ENCODE data around the gene PDCD1LG2.
"Not testable (repeated sequence)": the region's sequence is repeated elsewhere in the genome, so short reads cannot be mapped to it uniquely, and the experiment has no call there.

PDCD1LG2 gene

DNA sequence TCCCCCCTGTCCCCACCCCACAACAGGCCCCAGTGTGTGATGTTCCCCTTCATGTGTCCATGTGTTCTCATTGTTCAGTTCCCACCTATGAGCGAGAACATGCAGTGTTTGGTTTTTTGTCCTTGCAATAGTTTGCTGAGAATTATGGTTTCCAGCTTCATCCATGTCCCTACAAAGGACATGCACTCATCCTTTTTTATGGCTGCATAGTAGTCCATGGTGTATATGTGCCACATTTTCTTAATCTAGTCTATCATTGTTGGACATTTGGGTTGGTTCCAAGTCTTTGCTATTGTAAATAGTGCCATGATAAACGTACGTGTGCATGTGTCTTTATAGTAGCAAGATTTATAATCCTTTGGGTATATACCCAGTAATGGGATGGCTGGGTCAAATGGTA lies 15.6 kb upstream of the PDCD1LG2 start:
- not testable (repeated sequence) for DNase-seq

DNA sequence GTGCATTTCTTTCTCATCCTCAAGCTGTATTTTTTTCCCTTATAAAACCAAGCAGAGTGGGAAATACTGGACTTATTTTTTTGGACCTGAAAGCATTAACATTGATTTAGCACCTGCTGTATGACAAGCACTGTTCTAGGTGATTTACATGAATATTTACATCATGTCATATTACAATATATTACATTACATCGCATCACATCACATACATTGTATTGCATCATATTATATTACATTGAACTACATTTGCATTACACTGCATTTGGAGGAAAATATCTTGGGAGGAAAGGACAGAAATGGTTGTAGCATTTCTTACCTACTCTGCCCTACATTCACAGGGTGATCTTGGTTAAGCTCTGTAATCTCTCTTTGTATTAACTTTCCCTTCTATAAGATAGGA lies 11.2 kb upstream of the PDCD1LG2 start:
- no peak for DNase-seq

DNA sequence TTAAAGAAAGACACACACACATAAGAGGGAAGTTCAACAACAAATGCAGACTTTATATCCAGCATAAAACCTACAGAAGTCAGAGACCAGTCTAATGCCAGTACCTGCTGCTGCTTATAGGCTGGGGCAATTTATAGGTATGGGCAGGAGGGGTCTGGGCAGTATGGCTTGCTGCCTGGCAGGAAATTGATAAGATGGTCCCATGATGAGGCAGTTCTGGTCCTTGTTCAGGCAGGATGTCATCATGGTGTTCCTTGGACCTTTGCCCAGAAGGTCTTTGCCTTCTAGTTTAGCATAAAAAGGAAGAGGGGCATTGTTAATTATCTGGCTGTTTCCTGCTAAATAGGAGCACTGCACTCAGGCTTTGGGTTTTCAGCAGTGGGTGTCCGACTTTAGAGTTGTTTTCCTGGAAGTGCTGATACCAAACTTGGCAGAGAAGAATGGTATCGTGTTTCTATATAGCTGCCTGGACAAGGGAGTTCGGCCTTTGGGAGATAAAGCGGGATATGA lies 10.4 kb upstream of the PDCD1LG2 start:
- DNase-seq = no peak

DNA sequence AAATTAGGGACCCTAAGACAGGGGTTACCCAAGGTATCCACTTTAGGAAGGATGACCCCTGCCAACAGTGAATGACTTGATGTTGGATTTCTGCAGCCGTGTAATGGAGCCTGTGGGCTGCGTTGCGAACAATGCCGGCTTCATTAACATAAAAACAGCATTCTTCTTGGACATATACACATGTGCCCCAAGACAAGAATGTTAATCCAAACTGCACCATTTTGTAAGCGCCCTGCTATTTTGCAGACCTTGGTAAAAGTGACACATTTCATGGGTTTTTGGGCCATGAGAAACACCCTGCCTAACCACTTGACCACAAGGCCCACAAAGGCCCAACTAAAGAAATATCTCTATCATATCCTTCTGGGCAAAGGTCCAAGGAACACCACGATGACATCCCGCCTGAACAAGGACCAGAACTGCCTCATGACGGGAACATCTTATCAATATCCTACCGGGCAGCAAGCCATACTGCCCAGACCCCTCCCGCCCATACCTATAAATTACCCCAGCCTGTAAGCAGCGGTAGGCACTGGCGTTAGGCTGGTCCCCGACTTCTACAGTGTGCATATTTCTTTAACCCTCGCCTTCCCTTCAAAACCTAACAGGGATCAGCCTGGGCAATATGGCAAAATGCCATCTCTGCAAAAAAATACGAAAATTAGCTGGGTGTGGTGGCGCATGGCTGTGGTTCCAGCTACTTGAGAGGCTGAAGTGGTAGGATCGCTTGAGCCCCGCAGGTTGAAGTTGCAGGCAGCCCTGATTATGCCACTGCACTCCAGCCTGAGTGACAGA lies 9.7 kb upstream of the PDCD1LG2 start:
- DNase-seq = no peak

DNA sequence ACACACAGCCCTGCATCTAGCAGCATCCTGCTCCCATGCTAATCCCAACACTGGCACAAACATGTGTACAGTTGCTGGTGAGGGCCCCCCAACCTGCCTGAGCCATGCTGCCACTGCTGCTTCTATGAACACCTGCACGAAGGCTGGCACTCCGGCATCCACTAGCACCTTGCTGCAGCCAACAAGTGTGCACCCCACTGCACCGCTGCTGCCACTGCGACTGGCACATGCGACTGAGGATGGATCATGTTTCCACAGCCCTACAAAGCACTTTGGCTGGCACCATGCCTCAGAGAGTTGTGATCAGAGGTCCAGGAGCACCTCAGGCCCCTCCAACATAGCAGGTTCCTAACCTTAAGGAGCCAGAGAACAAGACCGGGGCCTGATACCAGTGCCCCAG lies 7.8 kb upstream of the PDCD1LG2 start:
- no peak for DNase-seq

DNA sequence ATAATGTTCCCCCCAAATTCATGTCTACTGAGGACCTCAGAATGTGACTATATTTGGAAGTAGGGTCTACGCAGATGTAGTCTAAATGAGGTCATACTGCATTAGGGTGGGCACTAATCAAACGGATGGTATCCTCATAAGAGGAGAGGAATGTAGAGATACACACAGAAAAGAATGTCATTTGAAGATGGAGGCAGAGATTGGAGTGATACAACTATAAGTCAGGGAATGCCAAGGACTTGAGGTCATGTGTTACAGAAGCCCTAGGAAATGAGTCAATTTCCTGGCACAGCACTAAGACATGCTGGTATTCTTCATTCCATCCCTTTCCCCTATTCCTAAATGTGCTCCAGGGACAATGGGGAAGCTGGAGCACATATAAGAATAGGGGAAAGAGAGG lies 758 bp upstream of the PDCD1LG2 start:
- DNase-seq = peak; percentile 93

DNA sequence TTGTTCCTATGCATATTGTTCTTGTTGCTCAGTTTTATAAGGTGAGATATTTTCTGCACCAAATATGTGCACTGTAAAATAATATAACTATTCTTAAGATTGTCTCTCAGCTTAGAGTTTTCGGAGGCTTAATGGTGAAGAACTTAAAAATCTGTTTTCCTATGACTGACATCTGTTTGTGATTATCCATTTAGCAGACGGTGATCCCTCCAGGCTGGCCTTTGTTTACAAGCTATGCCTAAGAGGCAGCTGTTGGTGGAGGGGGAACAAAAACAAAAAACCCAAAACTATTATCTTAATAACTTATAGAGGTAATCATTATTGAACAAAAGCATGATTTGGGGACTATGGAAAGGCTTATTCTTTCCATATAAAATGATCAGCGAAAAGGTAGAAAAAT lies 658 bp downstream of the PDCD1LG2 start:
- DNase-seq = no peak

DNA sequence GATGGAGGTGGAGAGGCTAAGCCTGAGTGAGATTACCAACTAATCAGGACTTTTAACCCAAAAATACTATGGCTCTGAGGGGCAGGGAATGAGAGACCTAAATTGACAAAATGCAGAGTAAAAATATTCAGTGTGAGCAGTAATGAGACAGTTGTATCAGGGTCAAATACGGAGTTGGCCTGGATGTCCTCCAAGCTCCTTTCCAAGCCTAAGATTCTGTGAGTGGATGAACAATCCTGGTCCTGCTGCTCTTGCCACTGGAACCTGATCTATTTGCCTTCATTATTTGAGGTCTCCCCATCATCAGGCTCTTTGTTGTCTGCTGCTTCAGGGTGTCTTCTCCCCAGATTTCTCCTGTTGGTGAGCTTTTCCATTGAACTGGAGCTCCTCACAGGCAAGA lies 1.1 kb downstream of the PDCD1LG2 start:
- DNase-seq = no peak

DNA sequence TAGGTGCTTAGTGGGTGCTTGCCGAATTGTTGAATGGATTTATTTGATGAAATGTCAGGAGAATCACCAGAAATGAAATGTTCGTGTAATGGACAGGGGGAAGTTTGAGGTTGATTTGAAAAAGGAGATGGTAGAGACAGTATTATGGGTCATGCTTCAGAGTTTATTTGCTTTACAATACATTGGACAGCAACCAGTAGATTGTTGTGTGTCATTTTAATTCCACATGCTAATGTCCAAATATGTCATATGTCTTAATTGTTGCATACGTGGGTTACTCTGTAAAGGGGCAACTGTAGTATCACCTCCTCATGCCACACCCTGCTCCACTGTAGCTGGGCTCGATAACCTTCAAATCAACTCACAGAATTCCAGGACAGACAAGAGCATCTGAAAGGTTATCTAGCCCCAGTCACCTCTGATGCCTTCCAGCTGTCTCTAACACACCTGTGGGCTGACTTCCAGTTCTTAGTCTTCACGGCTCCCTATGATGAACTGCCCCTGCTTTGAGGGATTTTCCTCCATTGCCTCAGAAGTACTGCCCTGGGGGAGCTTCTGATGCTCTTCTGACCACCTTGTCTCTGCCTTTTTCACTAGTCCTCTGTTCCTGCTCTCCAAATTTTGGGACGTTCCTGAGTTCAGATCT lies 1.7 kb downstream of the PDCD1LG2 start:
- no peak for DNase-seq

DNA sequence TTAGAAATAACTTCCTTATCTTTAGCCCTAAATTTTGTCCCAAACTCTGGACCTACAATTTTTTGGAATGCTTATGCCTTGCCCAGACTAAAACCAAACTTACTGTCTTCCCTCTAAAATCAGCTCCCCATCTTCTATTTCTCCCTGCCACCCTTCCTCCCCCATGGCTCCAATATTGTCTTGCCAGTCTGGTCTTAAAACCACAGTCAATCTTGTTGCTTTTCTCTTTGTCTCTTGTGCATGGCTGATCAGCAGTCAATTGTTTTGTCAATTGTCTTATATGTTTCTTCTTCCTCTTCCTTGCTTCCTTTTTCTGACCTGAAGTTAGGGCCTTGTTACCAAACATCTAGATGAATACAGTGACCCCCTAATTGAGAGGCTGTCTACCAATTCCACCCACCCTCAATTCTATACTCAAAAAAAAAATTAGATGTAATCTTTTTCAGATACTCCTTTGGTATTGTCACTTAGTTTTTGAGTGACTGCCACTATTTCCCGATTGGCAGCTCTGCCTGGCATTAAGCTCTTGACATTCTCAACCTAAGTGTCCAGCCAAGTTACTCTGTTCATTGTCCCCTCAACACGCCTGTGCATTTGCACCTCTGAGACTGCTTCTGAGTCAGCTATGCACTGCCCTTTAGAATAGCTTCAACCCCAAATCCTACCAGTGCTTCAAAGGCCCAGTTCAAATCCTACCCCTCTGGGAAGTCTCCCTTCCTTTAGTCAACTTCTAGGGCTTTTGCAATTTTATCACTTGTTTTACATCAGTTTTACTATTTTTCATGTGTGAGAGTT lies 2.5 kb downstream of the PDCD1LG2 start:
- DNase-seq = no peak

DNA sequence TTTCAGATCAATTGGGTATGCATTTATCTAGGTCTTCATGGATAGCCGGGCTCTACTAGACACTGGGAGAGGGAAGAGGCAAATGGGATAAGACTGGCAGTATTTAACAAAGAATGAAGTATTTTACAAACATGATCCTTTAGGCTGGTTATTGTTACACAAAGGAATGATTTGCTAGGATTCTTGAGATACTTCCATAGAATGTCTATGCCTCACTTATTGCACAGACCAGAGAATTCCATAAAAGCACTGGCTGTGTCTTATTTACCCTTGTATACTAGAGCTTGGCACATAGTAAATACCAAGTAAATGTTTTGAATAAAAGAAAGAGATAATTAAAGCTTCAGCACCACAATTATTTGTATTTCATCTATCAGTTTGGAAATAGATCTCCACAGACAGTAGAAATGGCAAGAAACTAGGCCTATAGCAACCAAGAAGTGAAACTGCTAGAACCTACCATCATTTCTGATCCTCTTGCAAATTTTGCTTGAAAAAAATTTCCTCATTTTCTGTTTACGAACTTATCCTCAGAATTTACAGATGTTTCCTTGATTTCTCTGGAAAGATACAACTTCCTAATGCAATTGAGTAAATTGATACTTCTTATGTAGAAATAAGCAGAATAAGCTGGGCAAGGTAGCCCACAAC lies 3.8 kb downstream of the PDCD1LG2 start:
- no peak for DNase-seq

DNA sequence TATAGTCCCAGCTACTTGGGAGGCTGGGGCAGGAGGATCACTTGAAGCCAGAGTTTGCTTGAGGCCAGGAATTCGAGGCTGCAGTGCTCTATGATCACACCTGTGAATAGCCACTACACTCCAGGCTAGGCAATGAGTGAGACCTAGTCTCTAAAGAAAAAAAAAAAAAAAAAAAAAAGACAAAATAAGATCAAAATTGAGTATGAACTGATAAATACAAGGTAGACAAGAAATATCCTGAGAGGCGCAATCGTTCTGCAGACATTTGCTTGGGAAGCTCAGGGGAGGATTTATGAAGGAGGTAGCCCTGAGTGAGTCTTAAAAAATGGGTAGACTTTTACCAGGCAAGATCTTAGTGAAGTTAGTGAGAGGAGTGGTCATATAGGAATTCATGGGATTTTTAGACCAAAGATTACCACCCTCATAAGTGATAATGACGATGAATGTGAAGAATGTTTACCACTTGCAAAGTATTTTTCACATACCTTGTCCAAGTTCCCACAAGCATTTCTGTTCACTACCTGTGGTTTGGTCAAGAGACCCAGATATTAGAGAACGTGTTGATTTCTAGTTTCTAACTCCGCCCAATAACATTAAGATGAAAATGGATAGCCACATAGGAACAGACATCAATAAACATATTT lies 4.4 kb downstream of the PDCD1LG2 start:
- no peak for DNase-seq

DNA sequence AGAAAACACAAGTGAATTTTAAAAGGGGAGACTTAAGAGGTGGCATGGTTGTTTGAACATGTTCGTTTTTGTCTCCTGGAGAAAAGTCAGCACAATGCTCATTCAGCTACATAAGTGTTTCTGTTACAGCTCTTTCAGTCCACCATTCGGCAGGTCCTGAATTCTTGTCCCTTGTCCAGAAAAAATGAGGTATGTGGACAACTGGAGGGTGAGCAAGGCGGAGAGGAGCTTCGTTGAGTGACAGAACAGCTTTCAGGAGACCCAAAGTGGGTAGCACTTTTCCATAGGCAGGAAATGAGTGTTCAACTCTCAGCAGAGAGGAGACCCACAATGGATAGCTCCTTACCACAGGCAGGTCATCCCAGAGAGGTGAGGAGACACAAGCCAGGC lies 4.9 kb downstream of the PDCD1LG2 start:
- no peak for DNase-seq

DNA sequence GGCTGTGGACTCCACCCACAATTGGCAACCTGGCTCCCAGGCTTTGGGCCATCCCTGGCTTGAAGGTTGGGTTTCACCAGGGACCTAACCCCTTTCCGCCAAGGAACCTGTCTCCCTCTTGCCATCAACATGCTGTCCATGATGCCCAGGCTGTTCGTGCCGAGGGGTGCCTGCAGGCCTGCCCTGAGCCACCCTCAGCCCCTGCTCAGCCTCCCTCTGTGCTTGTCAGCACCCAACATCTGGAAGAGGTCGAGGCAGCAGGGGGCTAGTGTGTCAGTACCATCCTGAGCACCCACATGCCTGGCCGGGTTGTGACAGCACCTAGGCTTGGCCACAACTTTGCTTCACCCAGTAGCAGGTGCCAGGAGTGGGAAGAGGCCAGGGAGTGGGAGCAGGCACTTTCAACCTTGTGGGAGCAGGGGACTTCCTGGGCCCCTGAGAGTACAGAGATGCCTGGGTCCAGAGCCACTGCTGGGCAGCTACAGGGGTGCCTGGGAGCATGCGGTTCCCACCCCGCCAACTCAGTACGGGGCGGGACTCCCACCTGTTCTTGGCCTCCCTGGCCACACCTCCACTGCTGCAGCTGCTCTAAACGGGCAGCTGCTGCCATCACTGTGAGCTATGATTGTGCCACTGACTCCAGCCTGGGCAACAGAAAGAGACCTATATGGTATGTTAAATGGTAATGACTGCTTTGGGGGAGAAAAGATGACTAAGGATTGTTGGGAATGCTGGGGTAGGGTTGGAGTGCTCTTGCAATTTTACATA lies 6.3 kb downstream of the PDCD1LG2 start:
- no peak for DNase-seq

DNA sequence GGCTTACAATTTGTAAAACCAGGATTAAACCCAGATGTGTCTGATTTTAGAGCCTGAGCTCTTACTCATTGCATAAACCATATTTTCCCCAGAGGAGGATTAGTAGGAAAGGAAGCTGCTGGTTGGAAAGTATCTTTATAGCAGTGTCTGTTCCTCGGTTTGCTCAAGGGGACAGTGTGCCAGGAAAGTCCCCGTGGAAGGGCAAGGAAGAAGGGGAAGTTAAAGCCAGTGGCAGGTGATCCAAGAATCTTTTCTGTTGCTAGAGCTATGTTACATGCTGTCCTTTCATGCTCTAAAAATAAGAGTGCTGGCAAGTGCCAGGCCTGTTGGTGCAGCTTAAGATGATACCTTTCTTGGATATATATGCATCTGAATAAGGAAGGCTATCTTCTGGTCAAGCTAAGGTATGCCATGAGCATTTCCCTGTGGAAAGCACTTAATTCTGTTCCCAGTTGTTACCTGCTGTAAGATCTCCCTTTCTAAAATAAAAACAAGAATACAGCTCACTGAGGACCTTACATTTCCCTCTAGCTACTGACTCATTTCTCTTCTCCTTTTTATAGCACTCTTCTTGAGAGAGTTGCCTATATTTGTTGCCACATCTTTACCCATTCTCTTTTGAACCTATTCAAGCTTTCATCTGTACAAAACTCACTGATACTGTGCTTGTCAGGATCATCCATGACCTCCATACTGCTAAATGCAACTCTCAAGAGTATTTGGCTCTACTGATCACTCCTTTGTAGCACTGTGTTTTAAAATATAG lies 8.0 kb downstream of the PDCD1LG2 start:
- no peak for DNase-seq

DNA sequence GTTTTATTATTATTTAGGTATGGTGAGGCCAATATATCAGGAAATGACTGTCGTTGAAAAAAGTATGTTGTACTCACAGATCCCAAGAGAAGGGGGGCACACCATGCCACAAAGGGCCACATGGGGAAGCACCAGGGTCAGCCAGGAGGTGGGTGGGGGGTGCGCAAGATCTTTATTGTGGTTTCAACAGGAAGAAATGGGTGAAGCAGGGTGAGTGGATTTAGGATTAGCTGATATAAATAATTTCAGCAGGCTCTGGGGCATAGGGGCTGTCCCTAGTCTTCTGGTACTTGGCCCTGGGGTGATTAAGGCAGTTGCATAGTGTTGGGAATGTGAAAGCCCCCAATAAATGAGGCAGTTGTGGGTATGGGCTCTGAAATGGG lies 8.6 kb downstream of the PDCD1LG2 start:
- DNase-seq = no peak

DNA sequence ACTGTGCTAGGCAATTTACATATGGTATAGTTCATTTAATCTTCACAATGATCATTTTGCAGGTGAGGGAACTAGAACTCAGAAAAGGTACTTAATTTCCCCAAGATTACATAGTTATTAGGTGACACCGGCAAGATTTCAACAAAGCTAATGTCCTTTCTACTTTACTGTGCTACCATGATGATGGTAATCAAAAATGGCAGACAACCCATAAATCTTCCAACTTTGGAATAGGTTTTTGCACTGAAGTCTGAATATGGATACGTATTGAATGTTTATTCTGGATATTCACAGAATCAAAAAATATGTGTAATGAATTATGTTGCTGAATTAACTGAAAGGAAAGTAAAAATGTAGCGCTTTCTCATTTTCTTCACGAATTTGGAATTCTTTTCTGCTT lies 13.8 kb downstream of the PDCD1LG2 start:
- DNase-seq = no peak

DNA sequence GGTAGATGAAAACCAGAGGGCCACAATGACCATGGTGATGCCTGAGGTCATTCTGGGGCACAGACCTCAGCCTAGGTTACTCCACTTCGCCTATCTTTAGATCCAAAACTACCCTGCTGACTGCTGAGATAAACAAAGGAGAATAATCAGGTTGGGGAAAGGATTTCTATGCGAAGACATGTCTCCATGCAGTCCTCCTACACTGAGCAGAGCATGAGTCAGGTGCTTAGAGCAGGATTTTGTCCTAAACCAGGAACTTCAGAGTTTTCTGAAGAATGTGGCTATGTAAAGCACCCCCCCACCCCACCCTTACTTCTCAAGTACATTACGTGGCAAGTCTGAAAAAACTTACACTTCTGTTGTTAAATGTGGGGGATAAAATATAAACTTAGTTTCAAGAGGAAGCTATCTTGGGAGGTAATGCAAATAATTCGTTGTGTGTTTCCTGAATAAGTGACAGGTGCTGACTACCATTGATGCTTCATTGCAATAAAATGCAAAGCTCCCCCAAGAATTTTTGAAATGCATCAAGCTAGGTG lies 19.4 kb downstream of the PDCD1LG2 start:
- no peak for DNase-seq

DNA sequence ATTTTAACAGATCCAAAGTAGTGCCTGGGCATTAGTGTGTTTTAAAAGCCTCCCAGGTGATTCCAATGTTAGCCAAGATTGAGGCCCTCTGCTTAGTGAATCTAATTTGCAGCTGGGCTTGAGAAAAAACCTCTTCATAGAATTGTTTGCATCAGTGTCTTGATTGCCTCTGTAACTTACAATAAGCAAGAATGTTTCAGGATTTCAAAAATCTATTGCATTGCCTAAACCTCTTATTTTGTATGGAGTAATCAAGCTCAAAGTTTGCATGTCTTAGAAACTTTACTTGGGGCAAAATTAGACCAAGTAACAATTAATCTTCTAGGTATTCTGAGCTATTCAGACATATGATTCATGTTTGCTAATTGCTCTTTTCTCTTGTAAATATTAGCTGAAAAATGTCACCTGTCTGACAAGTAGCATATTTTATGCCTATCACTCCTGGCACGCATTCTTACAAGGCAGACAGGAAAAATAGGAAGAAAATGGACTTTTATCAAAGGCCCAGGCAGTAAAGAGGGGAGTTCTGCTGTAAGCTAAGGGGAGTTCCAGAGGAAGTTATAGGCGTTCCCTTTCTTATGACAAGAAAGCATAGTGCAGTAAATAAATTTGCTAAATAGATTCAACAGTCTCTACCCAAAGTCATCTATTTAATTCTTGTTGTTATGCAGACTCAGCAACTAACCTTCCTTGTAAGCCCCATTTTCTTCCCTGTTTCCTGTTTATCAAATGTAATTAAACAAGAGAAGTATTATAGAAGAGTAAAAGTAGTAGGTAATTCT lies 21.0 kb downstream of the PDCD1LG2 start:
- DNase-seq = no peak

DNA sequence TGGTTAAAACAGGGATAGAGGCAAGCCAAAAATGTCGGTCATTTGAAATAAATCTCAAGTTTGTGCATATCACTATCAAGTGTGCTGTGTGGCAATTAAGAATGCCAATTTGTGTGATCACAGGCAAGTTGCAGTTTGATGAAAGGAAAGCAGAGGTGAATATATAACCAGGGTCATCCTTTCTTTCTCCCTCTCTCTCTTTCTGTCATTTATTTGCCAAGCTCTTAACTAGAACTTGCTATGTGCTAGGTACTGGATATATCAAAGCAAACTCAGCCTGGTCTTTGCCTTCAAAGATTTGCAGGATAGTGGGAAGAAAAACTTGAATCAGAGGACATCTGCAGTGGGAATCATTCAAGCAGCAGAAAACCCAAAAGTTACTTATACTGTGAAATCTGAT lies 22.0 kb downstream of the PDCD1LG2 start:
- no peak for DNase-seq

Measured in kidney glomerular epithelial cell (primary cell).